HepG2 (cell line): ENCODE results near the gene SMYD1. TPM values are rescaled to one million over a fixed set of nuclear protein-coding genes. Genes with fewer than 3 reads are reported as not detected.

Source experiments
- ATRX ChIP-seq: sonication (generic); formaldehyde crosslinking; IDR thresholded peaks from 2 replicates; pipeline ENCODE4 v1.4.0; 2020; ENCODE audit warnings: missing genetic modification reagents, borderline replicate concordance
- CCDC6 ChIP-seq: sonication (generic); formaldehyde crosslinking; IDR thresholded peaks from 2 replicates; pipeline ENCODE4 v1.8.1; 2022; ENCODE audit warnings: mild to moderate bottlenecking, missing genetic modification reagents, moderate library complexity
- CHD4 ChIP-seq: fragments of 200-600 bp; sonication (generic); IDR thresholded peaks from 2 replicates; pipeline ENCODE4 v1.7.0; 2017; ENCODE audit warnings: mild to moderate bottlenecking, low read length, borderline replicate concordance
- FIP1L1 ChIP-seq: fragments of 200-400 bp; formaldehyde crosslinking; IDR thresholded peaks from 2 replicates; pipeline ENCODE4 v1.6.1; 2018; ENCODE audit warnings: low read depth, mild to moderate bottlenecking, low read length, moderate library complexity, borderline replicate concordance; ENCODE audit not compliant: insufficient read depth
- KAT8 ChIP-seq: IDR thresholded peaks from 2 replicates; pipeline ENCODE4 v1.6.1; 2016; ENCODE audit warnings: missing genetic modification reagents, missing compliant biosample characterization
- NFATC3 ChIP-seq: sonication (generic); formaldehyde crosslinking; IDR thresholded peaks from 2 replicates; pipeline ENCODE4 v1.5.1; 2020; ENCODE audit warnings: mild to moderate bottlenecking, missing genetic modification reagents
- NRL ChIP-seq: sonication (generic); formaldehyde crosslinking; IDR thresholded peaks from 2 replicates; pipeline ENCODE4 v1.5.0; 2020; ENCODE audit warnings: missing genetic modification reagents, mild to moderate bottlenecking, moderate library complexity, borderline replicate concordance
- SRSF9 ChIP-seq: fragments of 200-400 bp; formaldehyde crosslinking; IDR thresholded peaks from 2 replicates; pipeline ENCODE4 v1.6.1; 2018; ENCODE audit warnings: borderline replicate concordance, mild to moderate bottlenecking, low read depth, low read length; ENCODE audit not compliant: insufficient read depth, poor library complexity, severe bottlenecking
- TP53 ChIP-seq: sonication (generic); formaldehyde crosslinking; conservative IDR thresholded peaks from 2 replicates; pipeline ENCODE4 v1.4.0; 2020; ENCODE audit warnings: missing genetic modification reagents
- ZFP82 ChIP-seq: sonication (generic); formaldehyde crosslinking; IDR thresholded peaks from 2 replicates; pipeline ENCODE4 v1.5.1; 2020; ENCODE audit warnings: mild to moderate bottlenecking, missing genetic modification reagents, borderline replicate concordance
- ZNF180 ChIP-seq: sonication (generic); formaldehyde crosslinking; IDR thresholded peaks from 2 replicates; pipeline ENCODE4 v1.4.0; 2020; ENCODE audit warnings: low read depth, missing genetic modification reagents, borderline replicate concordance
- ZNF24 ChIP-seq: fragments of 450-650 bp; IDR thresholded peaks from 2 replicates; pipeline ENCODE4 v1.6.1; 2017; ENCODE audit warnings: antibody characterized with exemption, mild to moderate bottlenecking
- ZNF343 ChIP-seq: sonication (generic); formaldehyde crosslinking; IDR thresholded peaks from 2 replicates; pipeline ENCODE4 v1.4.0; 2020; ENCODE audit warnings: mild to moderate bottlenecking, missing genetic modification reagents
- ZNF44 ChIP-seq: sonication (generic); formaldehyde crosslinking; IDR thresholded peaks from 2 replicates; pipeline ENCODE4 v1.5.1; 2020; ENCODE audit warnings: mild to moderate bottlenecking, missing genetic modification reagents
- ZNF547 ChIP-seq: sonication (generic); formaldehyde crosslinking; IDR thresholded peaks from 2 replicates; pipeline ENCODE4 v1.5.1; 2020; ENCODE audit warnings: mild to moderate bottlenecking, missing genetic modification reagents
- ZNF577 ChIP-seq: sonication (generic); formaldehyde crosslinking; IDR thresholded peaks from 2 replicates; pipeline ENCODE4 v1.4.0; 2020; ENCODE audit warnings: mild to moderate bottlenecking, low read depth, missing genetic modification reagents, borderline replicate concordance
- ZNF629 ChIP-seq: sonication (generic); formaldehyde crosslinking; conservative IDR thresholded peaks from 2 replicates; pipeline ENCODE4 v1.5.0; 2020; ENCODE audit warnings: missing genetic modification reagents
- ZNF672 ChIP-seq: sonication (generic); formaldehyde crosslinking; IDR thresholded peaks from 2 replicates; pipeline ENCODE4 v1.8.1; 2022; ENCODE audit warnings: missing genetic modification reagents
- ZNF703 ChIP-seq: sonication (generic); formaldehyde crosslinking; IDR thresholded peaks from 2 replicates; pipeline ENCODE4 v1.5.1; 2020; ENCODE audit warnings: missing genetic modification reagents, mild to moderate bottlenecking, moderate library complexity, borderline replicate concordance
- ZNF724P ChIP-seq: sonication (generic); formaldehyde crosslinking; IDR thresholded peaks from 2 replicates; pipeline ENCODE4 v1.8.0; 2022; ENCODE audit warnings: missing genetic modification reagents, borderline replicate concordance
- ZNF841 ChIP-seq: sonication (generic); formaldehyde crosslinking; IDR thresholded peaks from 2 replicates; pipeline ENCODE4 v1.8.1; 2023; ENCODE audit warnings: missing genetic modification reagents, borderline replicate concordance
- polyA plus RNA-seq, 8 experiments: library from polyadenylated mRNA; depleted of rRNA in 3 of 8; stranded (reverse) in 7 of 8; unstranded in 1 of 8; fragments of >200 nt; fragmentation: Illumina TruSeq in 4 of 8; extraction: Trizol in 4 of 8; gene quantifications; 2 replicates each; pipeline versions ENCODE4 v1.2.1 to v1.2.3, GENCODE V29; 2011 to 2016; ENCODE audit warnings: low read depth in 4 of 8, missing spikeins in 1 of 8, mixed read lengths in 1 of 8; ENCODE audit not compliant: insufficient read depth in 1 of 8
- total RNA-seq, 5 experiments: library from RNA; depleted of rRNA; stranded (reverse); fragments of >200 nt; fragmentation: Illumina TruSeq; extraction: Trizol; gene quantifications; 2 replicates each; pipeline ENCODE4 v1.2.3, GENCODE V29; 2016; ENCODE audit warnings: low read depth in 1 of 5
- TF ChIP-seq, protein P1 (sequence below): sonication (generic); formaldehyde crosslinking; IDR thresholded peaks from 2 replicates; pipeline ENCODE4 v1.5.1; 2020; ENCODE audit warnings: mild to moderate bottlenecking, moderate library complexity, missing genetic modification reagents
- TF ChIP-seq, protein P2 (sequence below), 2 experiments: sonication (generic) in 1 of 2; formaldehyde crosslinking in 1 of 2; IDR thresholded peaks; 2 replicates each; pipeline versions ENCODE4 v1.4.0 to v1.6.1; 2016 to 2020; ENCODE audit warnings: borderline replicate concordance in 1 of 2, low read depth in 1 of 2, mild to moderate bottlenecking in 1 of 2, missing genetic modification reagents in 1 of 2

The SMYD1 gene
- total and polyA plus RNA-seq, 2 of the 13 experiments (the other 11 are each of a cell fraction or from before 2014, with no cell fraction given): not detected

DNA sequence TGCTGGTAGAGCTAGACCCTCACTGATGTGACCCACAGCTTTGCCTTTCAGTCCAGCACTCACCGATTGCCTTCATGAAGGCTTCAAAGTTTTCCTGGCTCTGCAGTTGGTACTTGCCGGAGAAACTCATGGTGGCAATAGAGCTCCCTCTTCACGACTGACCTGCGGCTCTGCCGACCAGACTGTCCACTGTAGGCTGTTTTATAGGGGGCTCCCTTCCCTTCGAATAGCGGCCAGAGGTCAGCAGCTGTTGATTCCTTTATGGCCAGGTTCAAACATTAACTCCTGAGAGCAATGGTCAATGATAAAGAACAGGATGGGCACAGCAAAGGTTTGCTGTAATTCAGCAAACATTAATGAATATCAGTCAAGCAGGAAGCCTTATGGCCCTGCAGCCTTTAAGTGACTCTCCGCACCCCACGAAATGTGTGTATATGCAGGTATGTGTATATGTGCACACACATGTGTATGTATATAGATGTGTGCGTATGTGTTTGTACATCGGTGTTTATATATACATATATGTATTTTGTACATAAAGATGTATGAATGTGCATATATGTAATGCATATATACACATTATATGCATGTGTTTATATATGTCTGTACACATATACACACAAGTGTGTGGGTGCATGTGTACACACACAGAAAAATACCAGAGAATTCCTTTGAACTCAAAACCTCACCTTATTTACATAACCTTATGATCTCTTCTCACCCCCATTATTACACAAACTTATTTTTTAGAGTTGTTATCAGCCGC lies 60.4 kb downstream of the SMYD1 start, which contains the start of gene FABP1 (continued):
- peak; percentile 73; the same call in 1 of the 2 replicates for TF ChIP-seq ZNF672 (CRISPR knock-in tag)
- TF ChIP-seq CCDC6 (CRISPR knock-in tag): peak; percentile 56; the same call in 1 of the 2 replicates
- TF ChIP-seq, protein P1, sequence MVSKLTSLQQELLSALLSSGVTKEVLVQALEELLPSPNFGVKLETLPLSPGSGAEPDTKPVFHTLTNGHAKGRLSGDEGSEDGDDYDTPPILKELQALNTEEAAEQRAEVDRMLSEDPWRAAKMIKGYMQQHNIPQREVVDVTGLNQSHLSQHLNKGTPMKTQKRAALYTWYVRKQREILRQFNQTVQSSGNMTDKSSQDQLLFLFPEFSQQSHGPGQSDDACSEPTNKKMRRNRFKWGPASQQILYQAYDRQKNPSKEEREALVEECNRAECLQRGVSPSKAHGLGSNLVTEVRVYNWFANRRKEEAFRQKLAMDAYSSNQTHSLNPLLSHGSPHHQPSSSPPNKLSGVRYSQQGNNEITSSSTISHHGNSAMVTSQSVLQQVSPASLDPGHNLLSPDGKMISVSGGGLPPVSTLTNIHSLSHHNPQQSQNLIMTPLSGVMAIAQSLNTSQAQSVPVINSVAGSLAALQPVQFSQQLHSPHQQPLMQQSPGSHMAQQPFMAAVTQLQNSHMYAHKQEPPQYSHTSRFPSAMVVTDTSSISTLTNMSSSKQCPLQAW: peak; percentile 99
- TF ChIP-seq ZFP82 (CRISPR knock-in tag): peak; percentile 73; the same call in 1 of the 2 replicates
- TF ChIP-seq ZNF24: peak; percentile 44; the same call in 1 of the 2 replicates
- no peak for TF ChIP-seq FIP1L1
- peak; percentile 48; the same call in 1 of the 2 replicates for TF ChIP-seq NRL (CRISPR knock-in tag)
- peak; percentile 100 for TF ChIP-seq CHD4
- TF ChIP-seq, protein P2, sequence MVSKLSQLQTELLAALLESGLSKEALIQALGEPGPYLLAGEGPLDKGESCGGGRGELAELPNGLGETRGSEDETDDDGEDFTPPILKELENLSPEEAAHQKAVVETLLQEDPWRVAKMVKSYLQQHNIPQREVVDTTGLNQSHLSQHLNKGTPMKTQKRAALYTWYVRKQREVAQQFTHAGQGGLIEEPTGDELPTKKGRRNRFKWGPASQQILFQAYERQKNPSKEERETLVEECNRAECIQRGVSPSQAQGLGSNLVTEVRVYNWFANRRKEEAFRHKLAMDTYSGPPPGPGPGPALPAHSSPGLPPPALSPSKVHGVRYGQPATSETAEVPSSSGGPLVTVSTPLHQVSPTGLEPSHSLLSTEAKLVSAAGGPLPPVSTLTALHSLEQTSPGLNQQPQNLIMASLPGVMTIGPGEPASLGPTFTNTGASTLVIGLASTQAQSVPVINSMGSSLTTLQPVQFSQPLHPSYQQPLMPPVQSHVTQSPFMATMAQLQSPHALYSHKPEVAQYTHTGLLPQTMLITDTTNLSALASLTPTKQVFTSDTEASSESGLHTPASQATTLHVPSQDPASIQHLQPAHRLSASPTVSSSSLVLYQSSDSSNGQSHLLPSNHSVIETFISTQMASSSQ (IDR thresholded peaks at IDR 0.05; ENCODE audit: low read depth): peak; percentile 99
- TF ChIP-seq, protein P2 (CRISPR knock-in tag; IDR thresholded peaks at IDR 0.05; ENCODE audit: borderline replicate concordance): peak; percentile 99
- no peak for TF ChIP-seq SRSF9
- TF ChIP-seq KAT8: peak; percentile 42; the same call in 1 of the 2 replicates
- peak; percentile 35; the same call in 1 of the 2 replicates for TF ChIP-seq NFATC3
- 0 out of 2 replicates have a peak, but pooled peaks have one; percentile 68 for TF ChIP-seq ZNF724P (CRISPR knock-in tag)
- peak; percentile 81 for TF ChIP-seq TP53 (CRISPR knock-in tag)
- peak; percentile 85 for TF ChIP-seq ZNF841
- TF ChIP-seq ZNF577 (CRISPR knock-in tag): no peak
- TF ChIP-seq ZNF343 (CRISPR knock-in tag): no peak
- no peak for TF ChIP-seq ATRX (CRISPR knock-in tag)
- TF ChIP-seq ZNF703: peak; percentile 86; the same call in 1 of the 2 replicates
- no peak for TF ChIP-seq ZNF180 (CRISPR knock-in tag)
- no peak for TF ChIP-seq ZNF44 (CRISPR knock-in tag)
- TF ChIP-seq ZNF547 (CRISPR knock-in tag): peak; percentile 74; the same call in 1 of the 2 replicates
- no peak; the same call in 1 of the 2 replicates for TF ChIP-seq ZNF629 (CRISPR knock-in tag)
